Karpas-422 (cell line): ENCODE results near the gene VPS37D. TPM values are rescaled to one million over a fixed set of nuclear protein-coding genes. Genes with fewer than 3 reads are reported as not detected.
"Not testable (repeated sequence)": the region's sequence is repeated elsewhere in the genome, so short reads cannot be mapped to it uniquely, and the experiment has no call there.

Experiments used
- DNase-seq: peaks from one replicate; pipeline ENCODE4 v3.0.0-alpha.2; 2015
- H2AFZ ChIP-seq: fragments of 200-600 bp; sonication (generic); 2 replicates; pipeline ENCODE4 v1.6.1; 2014; ENCODE audit warnings: antibody characterized with exemption, low read length, mixed read lengths
- H3K27ac ChIP-seq: fragments of 200-600 bp; sonication (generic); 2 replicates; pipeline ENCODE4 v1.5.1; 2014; ENCODE audit warnings: mild to moderate bottlenecking, low read length, moderate library complexity
- H3K27me3 ChIP-seq: fragments of 200-600 bp; sonication (generic); 2 replicates; pipeline ENCODE4 v1.6.1; 2014; ENCODE audit warnings: low read length, mixed read lengths
- H3K36me3 ChIP-seq: fragments of 200-600 bp; sonication (generic); 2 replicates; pipeline ENCODE4 v1.6.1; 2014; ENCODE audit warnings: low read length, mixed read lengths; ENCODE audit not compliant: insufficient read depth
- H3K4me1 ChIP-seq: fragments of 200-600 bp; sonication (generic); 2 replicates; pipeline ENCODE4 v1.6.1; 2014; ENCODE audit warnings: mild to moderate bottlenecking, low read length, mixed read lengths
- H3K4me2 ChIP-seq: fragments of 200-600 bp; sonication (generic); 2 replicates; pipeline ENCODE4 v1.6.1; 2014; ENCODE audit warnings: low read length, low read depth, mild to moderate bottlenecking; ENCODE audit not compliant: poor library complexity, severe bottlenecking
- H3K4me3 ChIP-seq: fragments of 200-600 bp; sonication (generic); 2 replicates; pipeline ENCODE4 v1.5.1; 2014; ENCODE audit warnings: mild to moderate bottlenecking, antibody characterized with exemption, low read length, mixed read lengths
- H3K79me2 ChIP-seq: fragments of 200-600 bp; sonication (generic); 2 replicates; pipeline ENCODE4 v1.6.1; 2014; ENCODE audit warnings: mild to moderate bottlenecking, low read length, mixed read lengths
- H3K9ac ChIP-seq: fragments of 200-600 bp; sonication (generic); 2 replicates; pipeline ENCODE4 v1.6.0; 2014; ENCODE audit warnings: low read length
- H3K9me2 ChIP-seq: fragments of 200-600 bp; sonication (generic), shearing (Covaris generic); replicated peaks from 2 replicates; pipeline ENCODE4 v1.6.0; 2014; ENCODE audit warnings: mild to moderate bottlenecking, low read length, moderate library complexity; ENCODE audit not compliant: insufficient read depth
- H3K9me3 ChIP-seq: fragments of 300-700, 200-600 bp; sonication (generic); 2 replicates; pipeline ENCODE4 v1.6.1; 2014; ENCODE audit warnings: low read length, mixed read lengths
- H4K20me1 ChIP-seq: fragments of 200-600 bp; sonication (generic); 2 replicates; pipeline ENCODE4 v1.6.1; 2014; ENCODE audit warnings: mild to moderate bottlenecking, antibody characterized with exemption, low read length, low read depth; ENCODE audit not compliant: insufficient read depth
- small RNA-seq: library from RNA; depleted of rRNA; stranded (forward); fragments of <200 nt; gene quantifications from one replicate; pipeline ENCODE3, GENCODE V24; 2014
- total RNA-seq: library from RNA; depleted of rRNA; stranded (reverse); fragments of >200 nt; shearing (Covaris generic); gene quantifications from 2 replicates; pipeline ENCODE4 v1.2.3, GENCODE V29; 2014; ENCODE audit warnings: low replicate concordance; rRNA removed

Gene VPS37D
- total RNA-seq, 1 experiment from 2014 or later, result not detected

GRCh38 chr7:73717991-73718405 lies 50.4 kb downstream of the VPS37D start:
- no peak overlapping the region for H2AFZ ChIP-seq
- H3K36me3 ChIP-seq, result no peaks in the 10 kb centered on the region
- H3K27me3 ChIP-seq, result no peaks in the 10 kb centered on the region
- peaks cover 35% of the 10 kb centered on the region for H4K20me1 ChIP-seq
- DNase-seq, result peak; percentile 63
- no peaks in the 10 kb centered on the region for H3K9me2 ChIP-seq
- H3K4me3 ChIP-seq, result peak overlapping the region; percentile 92; the same call in 1 of the 2 replicates
- H3K27ac ChIP-seq, result no peak overlapping the region
- peak overlapping the region; percentile 100 for H3K4me2 ChIP-seq
- no peaks in the 10 kb centered on the region for H3K79me2 ChIP-seq
- no peaks in the 10 kb centered on the region for H3K9me3 ChIP-seq
- H3K4me1 ChIP-seq, result peaks cover 39% of the 10 kb centered on the region
- H3K9ac ChIP-seq, result peak overlapping the region; percentile 90

- no peak for DNase-seq
- Histone ChIP-seq H3K27ac (no peak overlapping the region), H2AFZ (no peak overlapping the region)
Measured at GRCh38 chr7:73718438-73718881, 50.8 kb downstream of the VPS37D start.

GRCh38 chr7:73718905-73719805 lies 51.5 kb downstream of the VPS37D start, which contains the start of gene STX1A:
Gene STX1A, minus strand, starts transcription at chr7:73719669. Its CDS starts 38 bp downstream, at chr7:73719631.
- H3K27ac ChIP-seq, result no peak within 1 kb of the TSS
- peak within 1 kb of the TSS; percentile 92 for H3K4me3 ChIP-seq
- H3K36me3 ChIP-seq, result no peaks in the 10 kb centered on the region
- H3K27me3 ChIP-seq, result no peaks in the 10 kb centered on the region
- H3K9me3 ChIP-seq, result no peaks in the 10 kb centered on the region
- H3K4me1 ChIP-seq, result peaks cover 39% of the 10 kb centered on the region
- no peaks in the 10 kb centered on the region for H3K9me2 ChIP-seq
- H3K4me2 ChIP-seq, result peak within 1 kb of the TSS; percentile 100
- peak within 1 kb of the TSS; percentile 98 for H2AFZ ChIP-seq
- no peaks in the 10 kb centered on the region for H3K79me2 ChIP-seq
- peak within 1 kb of the TSS; percentile 90 for H3K9ac ChIP-seq
- peak; percentile 88 for DNase-seq
- H4K20me1 ChIP-seq, result peaks cover 32% of the 10 kb centered on the region

More at GRCh38 chr7:73718438-73718881, 50.8 kb downstream of the VPS37D start:
- Histone ChIP-seq H3K9me3 (no peaks in the 10 kb centered on the region), H3K79me2 (no peaks in the 10 kb centered on the region), H3K9ac (peak overlapping the region; percentile 90), H3K27me3 (no peaks in the 10 kb centered on the region), H3K4me2 (peak overlapping the region; percentile 100), H3K36me3 (no peaks in the 10 kb centered on the region), H4K20me1 (peaks cover 32% of the 10 kb centered on the region), H3K9me2 (no peaks in the 10 kb centered on the region), H3K4me1 (peaks cover 39% of the 10 kb centered on the region), H3K4me3 (peak overlapping the region; percentile 92)

GRCh38 chr7:73719806-73720169 lies 52.2 kb downstream of the VPS37D start:
- H3K4me2 ChIP-seq, result peak overlapping the region; percentile 42

GRCh38 chr7:73720443-73720842 lies 52.8 kb downstream of the VPS37D start:
- H3K79me2 ChIP-seq, H3K9me3 ChIP-seq, DNase-seq, H2AFZ ChIP-seq, H3K4me2 ChIP-seq, H3K27me3 ChIP-seq, H3K36me3 ChIP-seq, H3K9me2 ChIP-seq, H3K9ac ChIP-seq, H3K4me3 ChIP-seq, H3K27ac ChIP-seq: not testable (repeated sequence)
- Histone ChIP-seq H3K4me1 (peaks cover 36% of the 10 kb centered on the region), H4K20me1 (peaks cover 29% of the 10 kb centered on the region)

More at GRCh38 chr7:73719806-73720169, 52.2 kb downstream of the VPS37D start:
- no peak overlapping the region for H3K9ac ChIP-seq
- H3K4me1 ChIP-seq, result peaks cover 39% of the 10 kb centered on the region
- H3K79me2 ChIP-seq, result no peaks in the 10 kb centered on the region
- no peaks in the 10 kb centered on the region for H3K27me3 ChIP-seq
- no peaks in the 10 kb centered on the region for H3K9me3 ChIP-seq
- H3K9me2 ChIP-seq, result no peaks in the 10 kb centered on the region
- H3K36me3 ChIP-seq, result no peaks in the 10 kb centered on the region
- H2AFZ ChIP-seq, result no peak overlapping the region
- no peak overlapping the region for H3K4me3 ChIP-seq
- H4K20me1 ChIP-seq, result peaks cover 32% of the 10 kb centered on the region
- H3K27ac ChIP-seq, result no peak overlapping the region
- no peak for DNase-seq

- DNase-seq, result no peak
- Histone ChIP-seq H3K9ac (no peak overlapping the region), H3K4me2 (no peak overlapping the region), H2AFZ (no peak overlapping the region), H3K27me3 (no peaks in the 10 kb centered on the region), H4K20me1 (peaks cover 20% of the 10 kb centered on the region), H3K27ac (no peak overlapping the region), H3K36me3 (no peaks in the 10 kb centered on the region), H3K9me3 (no peaks in the 10 kb centered on the region), H3K9me2 (no peaks in the 10 kb centered on the region), H3K4me1 (peaks cover 26% of the 10 kb centered on the region), H3K4me3 (no peak overlapping the region), H3K79me2 (no peaks in the 10 kb centered on the region)
Measured at GRCh38 chr7:73721377-73721817, 53.8 kb downstream of the VPS37D start.

Small RNAs within 50 kb of the gene (small RNA-seq; reads per million reads assigned to genes)
- 0.36 reads per million for gene MIR4284

Other genes with a start within 250 kb of the VPS37D start
- gene FZD9, start 234.1 kb upstream of the VPS37D start, total RNA-seq, result not detected in 2 replicates
- gene BAZ1B, start 145.5 kb upstream of the VPS37D start, total RNA-seq, result 49.0 and 51.2 TPM in 2 replicates
- 37.2 and 50.9 TPM in 2 replicates for gene BCL7B, start 110.1 kb upstream of the VPS37D start, total RNA-seq
- gene TBL2, start 89.3 kb upstream of the VPS37D start, total RNA-seq, result 27.5 and 43.4 TPM in 2 replicates
- gene MLXIPL, start 43.3 kb upstream of the VPS37D start, total RNA-seq, result not detected in 2 replicates
- 1.3 and 6.1 TPM in 2 replicates for gene DNAJC30, start 15.6 kb downstream of the VPS37D start, total RNA-seq
- 41.9 and 85.9 TPM in 2 replicates for gene BUD23, start 15.8 kb downstream of the VPS37D start, total RNA-seq
- 3.7 and 5.5 TPM in 2 replicates for gene STX1A, start 51.8 kb downstream of the VPS37D start, total RNA-seq
- gene ABHD11, start 71.0 kb downstream of the VPS37D start, total RNA-seq, result 14.3 and 18.3 TPM in 2 replicates
- not detected in 2 replicates for gene CLDN3, start 102.4 kb downstream of the VPS37D start, total RNA-seq
- not detected in 2 replicates for gene CLDN4, start 163.2 kb downstream of the VPS37D start, total RNA-seq
- gene METTL27, start 174.7 kb downstream of the VPS37D start, total RNA-seq, result not detected in 2 replicates
- gene TMEM270, start 193.3 kb downstream of the VPS37D start, total RNA-seq, result not detected in 2 replicates